ENCODE data around the gene HRH4. TPM values are rescaled to one million over a fixed set of nuclear protein-coding genes. Genes with fewer than 3 reads are reported as not detected.

Gene HRH4
- polyA plus RNA-seq, 1 donor (not counting 4 experiments of a cell fraction or from before 2014, with no cell fraction given): 0.03 TPM

- H3K4me3 ChIP-seq (ENCODE audit: control insufficient read depth in 2 of 3, extremely low read depth in 1 of 3, insufficient read depth in 2 of 3, low read depth in 1 of 3, low read length in 3 of 3): no peak overlapping the region
- dilution Hi-C loops (cut with MboI; ENCODE audit: extremely low pct_ligation_motif_present, low sequenced_read_pairs): no loop called here
- H3K9me1 ChIP-seq (ENCODE audit: control insufficient read depth, extremely low read depth, insufficient read depth, low read length): no peaks in the 10 kb centered on the region
- no peak overlapping the region for H2AFZ ChIP-seq (ENCODE audit: control insufficient read depth, low read length)
- H3K79me2 ChIP-seq (ENCODE audit: control insufficient read depth, insufficient read depth, low read length): no peaks in the 10 kb centered on the region
- H3K27me3 ChIP-seq (ENCODE audit: control insufficient read depth, extremely low read depth, insufficient read depth, low read length): no peaks in the 10 kb centered on the region
- FAIRE-seq: no peak
- H3K36me3 ChIP-seq (ENCODE audit: control insufficient read depth in 2 of 2, extremely low read depth in 1 of 2, insufficient read depth in 2 of 2, low read length in 2 of 2): no peaks in the 10 kb centered on the region
- TF ChIP-seq EZH2 (IDR thresholded peaks at IDR 0.05; ENCODE audit: low read length) (no peak), CTCF (optimal IDR thresholded peaks at IDR 0.05 in 1 of 3, IDR thresholded peaks at IDR 0.05 in 1 of 3, conservative IDR thresholded peaks at IDR 0.05 in 1 of 3; ENCODE audit: extremely low read depth in 1 of 3, insufficient read depth in 2 of 3, low read length in 3 of 3) (no peak)
- no peak overlapping the region for H3K4me2 ChIP-seq (ENCODE audit: control insufficient read depth, extremely low read depth, insufficient read depth, low read depth, low read length)
- H3K4me1 ChIP-seq (ENCODE audit: control insufficient read depth, extremely low read depth, insufficient read depth, low read length): no peaks in the 10 kb centered on the region
- no peaks in the 10 kb centered on the region for H3K9me3 ChIP-seq (ENCODE audit: control insufficient read depth, low read depth, low read length)
- no peak overlapping the region for H3K27ac ChIP-seq (ENCODE audit: control insufficient read depth, insufficient read depth, low read length)
- no peak overlapping the region for H3K9ac ChIP-seq (ENCODE audit: control insufficient read depth, extremely low read depth, insufficient read depth, low read length)
- DNase-seq (ENCODE audit: low read depth, low spot score): no peak
- no peaks in the 10 kb centered on the region for H4K20me1 ChIP-seq (ENCODE audit: control insufficient read depth, extremely low read depth, insufficient read depth, low read length)
These were observed 46.0 kb upstream of the HRH4 start for GRCh38 chr18:24414349-24415003.

GRCh38 chr18:24417480-24417879 lies 43.0 kb upstream of the HRH4 start:
- no peaks in the 10 kb centered on the region for H3K27me3 ChIP-seq (ENCODE audit: control insufficient read depth, extremely low read depth, insufficient read depth, low read length)
- dilution Hi-C loops (cut with MboI; ENCODE audit: extremely low pct_ligation_motif_present, low sequenced_read_pairs): no loop called here
- no peak for FAIRE-seq

More at GRCh38 chr18:24417480-24417879, 43.0 kb upstream of the HRH4 start:
- H3K9ac ChIP-seq (ENCODE audit: control insufficient read depth, extremely low read depth, insufficient read depth, low read length): no peak overlapping the region
- H2AFZ ChIP-seq (ENCODE audit: control insufficient read depth, low read length): no peak overlapping the region
- DNase-seq (ENCODE audit: low read depth, low spot score): no peak
- TF ChIP-seq CTCF (optimal IDR thresholded peaks at IDR 0.05 in 1 of 3, IDR thresholded peaks at IDR 0.05 in 1 of 3, conservative IDR thresholded peaks at IDR 0.05 in 1 of 3; ENCODE audit: extremely low read depth in 1 of 3, insufficient read depth in 2 of 3, low read length in 3 of 3) (no peak), EZH2 (IDR thresholded peaks at IDR 0.05; ENCODE audit: low read length) (no peak)
- H3K9me3 ChIP-seq (ENCODE audit: control insufficient read depth, low read depth, low read length): no peaks in the 10 kb centered on the region
- no peak overlapping the region for H3K4me3 ChIP-seq (ENCODE audit: control insufficient read depth in 2 of 3, extremely low read depth in 1 of 3, insufficient read depth in 2 of 3, low read depth in 1 of 3, low read length in 3 of 3)
- no peak overlapping the region for H3K27ac ChIP-seq (ENCODE audit: control insufficient read depth, insufficient read depth, low read length)
- no peaks in the 10 kb centered on the region for H3K36me3 ChIP-seq (ENCODE audit: control insufficient read depth in 2 of 2, extremely low read depth in 1 of 2, insufficient read depth in 2 of 2, low read length in 2 of 2)
- no peaks in the 10 kb centered on the region for H3K9me1 ChIP-seq (ENCODE audit: control insufficient read depth, extremely low read depth, insufficient read depth, low read length)
- H3K79me2 ChIP-seq (ENCODE audit: control insufficient read depth, insufficient read depth, low read length): no peaks in the 10 kb centered on the region
- H3K4me2 ChIP-seq (ENCODE audit: control insufficient read depth, extremely low read depth, insufficient read depth, low read depth, low read length): no peak overlapping the region
- peaks cover 6% of the 10 kb centered on the region for H3K4me1 ChIP-seq (ENCODE audit: control insufficient read depth, extremely low read depth, insufficient read depth, low read length)
- no peaks in the 10 kb centered on the region for H4K20me1 ChIP-seq (ENCODE audit: control insufficient read depth, extremely low read depth, insufficient read depth, low read length)

All from keratinocyte (primary cell).